Fibroblast of peridontal ligament (primary cell): ENCODE data around the gene PSMG3.

Source experiments
- DNase-seq: peaks from one replicate; pipeline ENCODE4 v3.0.0-alpha.2; 2010; ENCODE audit errors: extremely low read depth

Gene PSMG3

DNA sequence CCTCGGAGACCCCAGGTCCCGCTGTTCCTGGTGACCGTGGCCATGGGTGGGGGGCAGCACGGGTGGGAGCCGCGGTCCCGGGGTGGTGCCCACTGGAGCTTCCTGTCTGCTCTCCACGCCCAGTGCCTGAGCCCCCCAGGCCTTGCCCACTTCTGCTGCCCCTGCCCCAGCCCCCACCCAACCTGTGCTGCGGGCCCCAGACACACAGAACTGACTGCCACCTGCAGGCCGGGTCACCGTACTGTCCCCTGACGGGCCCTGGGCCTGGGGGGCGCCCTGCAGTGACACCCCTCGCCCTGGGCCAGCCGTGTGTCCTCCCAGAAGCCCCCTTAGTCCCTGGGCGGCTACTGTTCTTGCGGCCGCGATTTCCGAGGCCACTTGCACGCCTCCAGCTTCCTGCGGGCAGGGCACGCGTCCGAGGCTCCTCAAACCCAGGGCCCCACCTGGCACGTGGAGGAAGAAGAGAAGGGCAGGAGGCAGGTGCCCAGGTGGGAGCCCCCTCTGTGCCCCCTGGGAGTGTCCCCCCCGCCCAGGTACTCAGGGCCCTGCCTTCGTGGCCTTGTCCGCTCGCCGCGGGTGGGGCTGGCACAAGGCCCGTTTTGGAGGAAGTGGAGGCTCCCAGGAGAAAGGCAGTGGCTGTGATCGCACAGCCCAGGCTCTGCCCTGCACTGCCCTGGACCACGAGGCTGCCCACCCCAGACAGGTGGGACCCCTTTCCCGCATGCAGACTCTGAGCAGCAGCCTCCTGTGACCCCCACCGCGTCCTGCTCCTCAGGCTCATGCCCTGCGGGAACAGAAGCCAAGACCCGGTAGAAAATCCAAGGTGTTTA lies 24.2 kb downstream of the PSMG3 start:
- DNase-seq: no peak

DNA sequence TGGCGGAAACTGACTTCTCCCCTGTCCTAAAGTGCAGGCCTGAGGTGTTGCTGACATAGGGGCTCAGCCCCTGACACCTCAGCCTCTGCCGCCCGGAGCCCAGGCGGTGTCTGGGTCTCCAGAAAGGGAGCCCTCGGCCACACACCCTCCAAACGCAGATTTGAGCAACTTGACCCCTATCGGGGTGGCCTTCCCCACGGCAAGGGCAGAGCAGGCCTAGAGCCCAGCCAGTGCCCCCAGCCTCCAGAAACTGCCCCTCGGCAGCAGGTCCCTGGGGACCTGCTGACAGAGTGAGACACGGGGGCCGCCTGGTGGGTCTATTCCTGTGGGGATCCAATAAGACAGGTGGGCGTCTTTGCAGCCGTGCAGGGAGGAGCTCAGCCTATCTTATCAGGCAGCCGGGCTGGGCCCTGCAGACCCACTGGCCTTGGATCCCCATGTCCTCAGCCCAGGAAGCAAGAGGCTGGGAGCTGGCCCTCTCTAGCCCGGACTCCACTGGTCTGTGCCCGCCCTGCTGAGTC lies 24.9 kb downstream of the PSMG3 start:
- DNase-seq: no peak

GRCh38 chr7:1544178-1544895 lies 25.5 kb downstream of the PSMG3 start:
- no peak for DNase-seq

- no peak for DNase-seq
These were observed 26.0 kb downstream of the PSMG3 start for GRCh38 chr7:1543826-1544177.

DNA sequence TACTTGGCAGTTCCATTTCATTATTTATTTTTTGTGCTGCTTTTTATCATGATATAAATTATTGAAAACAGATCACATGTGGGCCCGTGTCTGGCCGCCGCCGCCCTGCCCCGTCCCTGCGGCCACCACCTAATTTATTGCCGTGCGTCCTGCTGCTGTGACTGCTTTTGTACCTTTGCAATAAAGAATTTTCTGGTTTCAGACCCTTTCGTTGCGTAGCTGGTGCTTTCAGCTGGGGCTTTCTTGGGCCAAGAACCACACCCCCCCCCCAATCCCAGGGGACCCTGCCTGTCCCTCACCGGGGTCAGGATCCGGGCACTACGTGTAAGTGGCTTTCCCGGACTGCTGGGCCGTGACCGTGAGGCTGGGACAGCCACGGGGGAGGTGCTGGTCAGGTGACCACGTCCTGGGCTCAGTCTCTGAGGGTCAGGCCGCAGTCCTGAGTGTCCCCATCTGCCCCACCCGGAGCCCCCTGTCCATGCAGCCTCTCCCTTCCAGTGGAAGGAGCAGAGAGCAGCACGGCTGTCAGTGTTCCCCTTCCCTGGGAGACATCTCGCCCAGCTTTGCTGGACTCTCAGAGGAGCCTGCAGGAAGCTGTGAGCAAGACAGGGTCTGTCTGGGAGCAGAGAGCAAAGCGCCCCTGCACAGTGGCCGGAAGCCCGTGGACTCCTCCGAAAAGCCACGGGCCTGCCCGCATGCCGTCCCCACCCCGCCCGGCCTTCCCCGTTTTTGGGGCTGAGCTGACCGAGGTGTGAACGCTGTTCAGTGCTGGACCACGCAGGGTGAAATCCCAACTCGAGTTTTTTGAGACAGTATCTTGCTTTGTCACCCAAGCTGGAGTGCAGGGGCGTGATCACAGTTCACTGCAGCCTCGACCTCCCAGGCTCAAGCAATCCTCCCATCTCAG lies 26.7 kb downstream of the PSMG3 start:
- DNase-seq: no peak

DNA sequence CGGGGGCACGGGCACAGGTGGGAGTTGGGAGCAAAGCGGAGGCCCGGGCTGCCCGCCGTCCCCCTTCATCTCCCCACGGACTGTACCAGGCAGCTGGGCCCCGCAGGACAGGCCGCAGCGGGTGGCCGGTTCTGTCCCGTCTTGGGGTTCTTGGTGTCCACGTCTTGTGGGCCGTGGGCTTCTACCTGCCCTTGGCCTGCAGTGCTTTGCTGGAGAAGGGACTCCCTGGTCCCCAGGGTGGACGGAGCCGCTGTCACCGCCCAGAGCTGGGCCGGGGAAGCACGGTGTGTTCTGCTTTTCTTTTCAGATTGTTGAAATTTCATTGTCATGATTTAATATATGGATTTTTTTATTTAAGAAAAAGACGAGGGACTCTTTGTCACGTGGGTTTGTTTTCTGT lies 27.5 kb downstream of the PSMG3 start:
- no peak for DNase-seq

- DNase-seq: no peak
These were observed 28.2 kb downstream of the PSMG3 start for GRCh38 chr7:1541431-1542162.

DNA sequence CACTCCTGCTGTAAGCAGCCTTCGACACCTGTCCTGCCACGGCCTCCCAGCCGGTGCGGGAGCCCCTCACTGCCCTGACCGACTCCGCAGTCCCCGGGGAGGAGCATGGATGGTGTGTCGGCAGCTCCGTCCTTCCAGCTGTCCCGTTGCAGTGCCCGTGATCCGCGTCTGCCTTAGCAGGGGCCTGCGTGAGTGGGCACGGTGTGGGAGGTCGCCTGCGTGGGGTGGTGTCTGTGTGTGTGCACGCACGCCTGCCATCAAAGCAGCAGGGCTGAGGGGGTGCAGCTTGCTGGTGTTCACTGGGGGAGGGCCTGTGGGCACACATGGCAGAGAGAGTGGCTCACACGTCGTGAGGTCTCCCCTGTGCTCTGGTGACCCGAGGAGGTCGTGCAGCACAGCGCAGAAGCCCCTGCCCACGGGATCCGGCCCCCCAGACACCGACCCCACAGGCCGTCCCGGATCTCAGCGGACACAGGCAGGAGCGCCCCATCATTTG lies 29.0 kb downstream of the PSMG3 start:
- DNase-seq: no peak

DNA sequence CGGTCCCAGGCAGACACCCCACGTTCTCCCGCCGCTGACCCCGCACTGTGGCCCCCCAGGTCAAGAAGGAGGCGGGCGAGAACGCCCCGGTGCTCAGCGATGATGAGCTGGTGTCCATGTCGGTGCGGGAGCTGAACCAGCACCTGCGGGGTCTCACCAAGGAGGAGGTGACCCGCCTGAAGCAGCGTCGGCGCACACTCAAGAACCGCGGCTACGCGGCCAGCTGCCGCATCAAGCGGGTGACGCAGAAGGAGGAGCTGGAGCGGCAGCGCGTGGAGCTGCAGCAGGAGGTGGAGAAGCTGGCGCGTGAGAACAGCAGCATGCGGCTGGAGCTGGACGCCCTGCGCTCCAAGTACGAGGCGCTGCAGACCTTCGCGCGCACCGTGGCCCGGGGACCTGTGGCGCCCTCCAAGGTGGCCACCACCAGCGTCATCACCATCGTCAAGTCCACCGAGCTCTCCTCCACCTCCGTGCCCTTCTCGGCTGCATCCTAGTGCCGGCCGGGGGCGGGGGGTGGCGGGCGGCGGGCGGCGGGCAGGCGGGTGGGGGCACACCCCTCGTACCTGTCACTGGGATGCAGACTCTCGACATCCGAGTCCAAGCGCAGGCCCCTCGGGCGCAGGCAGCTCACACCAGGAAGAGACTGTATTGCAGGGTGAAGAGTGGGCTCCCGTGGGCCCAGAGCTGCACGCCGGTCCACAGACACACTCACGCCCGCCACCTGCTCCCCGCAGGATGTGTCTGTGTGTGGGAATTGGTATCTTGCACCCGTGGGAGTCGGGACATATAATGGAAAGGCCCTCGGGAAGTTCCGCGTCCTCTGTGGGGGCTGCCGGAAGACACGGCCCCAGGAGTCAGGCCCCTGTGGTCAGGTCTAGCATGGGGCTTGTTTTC lies 29.7 kb downstream of the PSMG3 start:
- DNase-seq: no peak

GRCh38 chr7:1539181-1539881 lies 30.5 kb downstream of the PSMG3 start:
- no peak for DNase-seq

GRCh38 chr7:1538544-1539180 lies 31.2 kb downstream of the PSMG3 start:
- no peak for DNase-seq

GRCh38 chr7:1537535-1538412 lies 32.1 kb downstream of the PSMG3 start:
- peak; percentile 90 for DNase-seq

DNA sequence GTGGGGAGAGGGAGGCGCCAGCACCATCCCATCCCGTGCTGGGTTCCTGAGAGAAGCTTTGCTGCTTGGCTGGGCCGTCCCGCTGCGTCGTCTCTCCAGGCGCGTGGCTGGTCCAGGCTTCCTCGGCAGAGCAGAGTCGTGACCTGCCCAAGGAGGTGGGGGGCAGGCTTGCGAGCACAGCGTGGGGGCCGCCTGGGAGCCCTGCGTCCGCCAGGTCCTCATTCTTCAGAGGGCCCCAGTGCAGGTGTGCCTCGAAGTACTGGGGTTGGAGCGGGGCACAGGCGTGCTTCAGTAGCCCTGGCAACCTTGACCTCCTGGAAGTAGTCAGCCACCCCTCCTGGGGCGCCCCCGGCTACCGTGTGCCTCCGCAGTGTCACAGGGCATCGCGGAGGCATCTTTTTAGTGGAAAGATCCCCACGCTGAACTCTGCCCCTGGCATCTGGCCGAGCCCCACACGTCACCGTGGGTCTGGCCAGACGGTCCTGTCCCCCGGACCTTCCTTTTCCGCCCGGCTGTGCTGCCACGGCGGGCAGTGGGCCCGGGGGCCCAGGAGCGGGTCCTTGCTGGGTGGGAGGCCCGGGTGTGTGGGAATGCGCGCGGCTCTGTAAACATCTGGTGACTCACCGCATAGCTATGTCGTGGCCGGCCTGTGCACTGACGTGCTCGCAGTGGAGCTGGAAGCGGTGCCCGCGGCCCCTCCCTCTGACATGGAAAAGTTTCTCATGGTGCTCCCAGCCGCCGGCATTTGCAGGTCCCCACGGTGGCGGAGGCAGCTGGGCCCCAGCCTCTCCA lies 32.9 kb downstream of the PSMG3 start:
- DNase-seq: peak; percentile 99

GRCh38 chr7:1536455-1536742 lies 33.4 kb downstream of the PSMG3 start:
- DNase-seq: no peak

- no peak for DNase-seq
These were observed 34.0 kb downstream of the PSMG3 start for GRCh38 chr7:1535701-1536454.

DNA sequence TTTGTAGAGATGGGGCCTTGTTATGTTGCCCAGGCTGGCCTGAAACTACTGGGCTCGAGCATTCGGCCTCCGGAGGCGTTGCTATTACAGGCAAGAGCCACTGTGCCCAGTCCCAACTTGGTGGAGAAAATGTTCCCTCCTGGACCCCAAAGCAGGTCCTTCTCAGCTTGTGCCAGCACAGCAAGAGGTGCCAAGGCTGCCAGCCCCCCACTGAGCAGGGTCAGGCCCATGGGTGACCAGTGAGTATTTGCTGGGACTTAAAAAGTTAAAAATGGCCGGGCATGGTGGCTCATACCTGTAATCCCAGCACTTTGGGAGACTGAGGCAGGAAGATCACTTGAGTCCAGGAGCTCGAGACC lies 34.8 kb downstream of the PSMG3 start:
- no peak for DNase-seq
